Breast epithelium (tissue), 3 donors: Measurements from ENCODE around the gene C16orf96.

Experiments used
- CTCF ChIP-seq, 3 donors: fragments of 450-650 bp; IDR thresholded peaks; one replicate each; pipeline ENCODE4 v1.5.1; 2016 to 2017; ENCODE audit warnings: antibody characterized with exemption in 3 of 3, mild to moderate bottlenecking in 3 of 3, moderate library complexity in 3 of 3
- POLR2A ChIP-seq: fragments of 450-650 bp; IDR thresholded peaks from one replicate; pipeline ENCODE4 v1.6.1; 2016; ENCODE audit warnings: antibody characterized with exemption, mild to moderate bottlenecking, moderate library complexity

- no peak for TF ChIP-seq CTCF (IDR thresholded peaks at IDR 0.05)
- TF ChIP-seq POLR2A, result no peak
Observed at GRCh38 chr16:4578961-4579530, 22.9 kb downstream of the C16orf96 start.
